Activated CD4-positive, alpha-beta T cell treated with anti-CD3 and anti-CD28 coated beads for 36 hours (primary cell): ENCODE measurements around the gene OR6P1. TPM values are rescaled to one million over a fixed set of nuclear protein-coding genes. Genes with fewer than 3 reads are reported as not detected.

Experiments used
- ATAC-seq: fragments of 200-7000 bp; cut with Tn5 transposase; one replicate; pipeline ENCODE4 v1.10.0; 2021; ENCODE audit warnings: mild to moderate bottlenecking, moderate library complexity
- CTCF ChIA-PET: fragments of 350-600 bp; sonication (Branson Sonifier 250); formaldehyde crosslinking; loops from one replicate; lab custom pipeline; 2021; ENCODE audit warnings: antibody characterized with exemption; lab: Charles Lee
- POLR2A ChIA-PET: fragments of 350-600 bp; sonication (Branson Sonifier 250); formaldehyde crosslinking; loops from one replicate; lab custom pipeline; 2021; ENCODE audit warnings: antibody characterized with exemption, inconsistent platforms; lab: Charles Lee
- DNase-seq: peaks from one replicate; pipeline ENCODE4 v3.0.0-alpha.2; 2020
- H3K27ac Mint-ChIP-seq: one replicate; pipeline ENCODE4 v1.8.0; 2021; ENCODE audit warnings: mixed read lengths
- H3K27me3 Mint-ChIP-seq: one replicate; pipeline ENCODE4 v1.8.0; 2021; ENCODE audit warnings: mixed read lengths
- H3K36me3 Mint-ChIP-seq: one replicate; pipeline ENCODE4 v1.8.0; 2021; ENCODE audit warnings: low read depth, mixed read lengths
- H3K4me1 Mint-ChIP-seq: one replicate; pipeline ENCODE4 v1.8.0; 2021; ENCODE audit warnings: mixed read lengths
- H3K4me3 Mint-ChIP-seq: one replicate; pipeline ENCODE4 v1.8.0; 2021; ENCODE audit warnings: mild to moderate bottlenecking, moderate library complexity, mixed read lengths
- H3K9me3 Mint-ChIP-seq: one replicate; pipeline ENCODE4 v1.8.0; 2021; ENCODE audit warnings: low read depth, mixed read lengths
- intact Hi-C, 2 experiments: fragments of 100-400 bp; cut with DNase I in 1 of 2; cut with micrococcal nuclease in 1 of 2; formaldehyde crosslinking; loops; one replicate each; pipeline versions ENCODE4 v1.14.2 to v1.15.1; 2022 to 2024; cut with DNase I, micrococcal nuclease
- total RNA-seq, 2 experiments: library from RNA; stranded (reverse); gene quantifications; one replicate each; pipeline ENCODE4 v1.2.3, GENCODE V29; 2021

Gene OR6P1, protein sequence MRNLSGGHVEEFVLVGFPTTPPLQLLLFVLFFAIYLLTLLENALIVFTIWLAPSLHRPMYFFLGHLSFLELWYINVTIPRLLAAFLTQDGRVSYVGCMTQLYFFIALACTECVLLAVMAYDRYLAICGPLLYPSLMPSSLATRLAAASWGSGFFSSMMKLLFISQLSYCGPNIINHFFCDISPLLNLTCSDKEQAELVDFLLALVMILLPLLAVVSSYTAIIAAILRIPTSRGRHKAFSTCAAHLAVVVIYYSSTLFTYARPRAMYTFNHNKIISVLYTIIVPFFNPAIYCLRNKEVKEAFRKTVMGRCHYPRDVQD
- not detected for total RNA-seq

DNA sequence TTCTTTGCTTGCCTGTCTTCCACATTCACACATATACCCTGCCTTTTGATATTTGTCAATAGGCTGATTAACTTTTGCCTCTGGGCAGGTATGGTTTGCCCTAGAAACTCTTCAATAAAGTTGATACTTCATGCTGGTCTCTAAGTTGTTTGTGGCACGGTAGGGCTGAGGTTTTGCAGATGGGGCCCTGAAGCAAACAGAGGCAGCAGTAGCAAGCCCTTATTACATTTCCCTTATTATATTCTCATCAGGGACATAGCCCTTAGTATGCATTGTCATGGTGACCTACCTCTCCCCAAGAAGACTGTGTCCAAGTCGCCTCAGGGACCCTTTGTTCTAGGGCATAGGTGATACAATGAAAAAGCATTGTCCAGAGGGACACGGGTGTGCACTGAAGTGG is at the start of gene OR6P1:
TSS of gene OR6P1 (minus strand) at position 101 of the 400 bp plus-strand sequence. CDS start 6,976 bp downstream, outside the sequence.
- H3K4me3 Mint-ChIP-seq = no peak within 1 kb of the TSS
- intact Hi-C loops = no loop called here
- ChIA-PET CTCF (interaction anchor here (0.8 kb wide), 1 partner anchor 77 kb away, joined by 3 read pairs; no protein-coding TSS in a partner anchor), POLR2A (no interaction called here)
- H3K4me1 Mint-ChIP-seq = no peaks in the 10 kb centered on the region
- ATAC-seq = no peak
- no peak for DNase-seq
- no peak within 1 kb of the TSS for H3K27ac Mint-ChIP-seq
- H3K9me3 Mint-ChIP-seq = no peaks in the 10 kb centered on the region
- peaks cover 22% of the 10 kb centered on the region for H3K27me3 Mint-ChIP-seq
- no peaks in the 10 kb centered on the region for H3K36me3 Mint-ChIP-seq

DNA sequence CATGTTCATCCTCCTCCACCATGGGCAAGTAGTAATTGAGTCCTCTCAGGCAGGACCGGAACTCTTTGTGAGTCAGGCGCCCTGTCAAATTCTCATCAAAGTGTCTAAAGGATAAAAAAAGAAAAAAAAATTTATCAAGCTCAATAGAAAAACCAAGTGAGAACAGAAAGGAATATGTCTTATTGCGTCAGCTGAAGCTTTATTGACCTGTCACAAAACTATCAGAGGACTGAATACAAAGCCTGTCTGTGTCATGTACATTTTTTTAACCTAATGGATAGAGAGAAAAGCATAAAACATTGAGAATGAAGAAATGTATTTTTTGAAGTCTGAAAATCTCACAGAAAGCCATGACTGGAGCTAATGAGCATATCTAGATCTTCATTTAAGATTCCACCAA is 43.4 kb upstream of the OR6P1 start:
- no peak for ATAC-seq
- POLR2A ChIA-PET = no interaction called here
- Mint-ChIP-seq H3K36me3 (no peaks in the 10 kb centered on the region), H3K27me3 (peaks cover 9% of the 10 kb centered on the region), H3K9me3 (no peaks in the 10 kb centered on the region), H3K4me3 (no peak overlapping the region), H3K4me1 (peaks cover 2% of the 10 kb centered on the region), H3K27ac (no peak overlapping the region)
- no peak for DNase-seq
- CTCF ChIA-PET = no interaction called here
- intact Hi-C loops = no loop called here

DNA sequence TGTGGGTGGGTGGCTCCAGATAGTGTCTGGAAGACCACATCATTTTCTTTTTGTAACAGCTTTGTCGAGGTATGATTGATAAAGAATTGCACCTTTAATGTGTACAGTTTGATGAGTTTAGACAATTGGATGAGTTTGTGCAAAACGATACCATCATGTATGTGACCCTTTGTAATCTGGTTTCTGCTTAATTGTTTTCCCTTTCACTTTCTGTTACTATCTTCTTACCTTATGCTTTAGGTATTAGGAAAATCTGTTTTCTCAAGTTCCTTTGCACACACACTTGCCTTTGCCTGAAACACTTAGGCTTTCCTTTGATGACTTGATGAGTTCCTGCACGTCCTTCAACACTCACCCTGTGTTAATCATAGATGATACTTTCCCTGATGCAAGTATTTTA is 41.5 kb upstream of the OR6P1 start:
- ChIA-PET POLR2A (no interaction called here), CTCF (no interaction called here)
- ATAC-seq (peak; percentile 23), DNase-seq (no peak)
- intact Hi-C loops = no loop called here
- no peaks in the 10 kb centered on the region for H3K36me3 Mint-ChIP-seq
- no peaks in the 10 kb centered on the region for H3K9me3 Mint-ChIP-seq
- peaks cover 7% of the 10 kb centered on the region for H3K27me3 Mint-ChIP-seq
- no peak overlapping the region for H3K4me3 Mint-ChIP-seq
- H3K27ac Mint-ChIP-seq = no peak overlapping the region
- H3K4me1 Mint-ChIP-seq = peaks cover 2% of the 10 kb centered on the region

DNA sequence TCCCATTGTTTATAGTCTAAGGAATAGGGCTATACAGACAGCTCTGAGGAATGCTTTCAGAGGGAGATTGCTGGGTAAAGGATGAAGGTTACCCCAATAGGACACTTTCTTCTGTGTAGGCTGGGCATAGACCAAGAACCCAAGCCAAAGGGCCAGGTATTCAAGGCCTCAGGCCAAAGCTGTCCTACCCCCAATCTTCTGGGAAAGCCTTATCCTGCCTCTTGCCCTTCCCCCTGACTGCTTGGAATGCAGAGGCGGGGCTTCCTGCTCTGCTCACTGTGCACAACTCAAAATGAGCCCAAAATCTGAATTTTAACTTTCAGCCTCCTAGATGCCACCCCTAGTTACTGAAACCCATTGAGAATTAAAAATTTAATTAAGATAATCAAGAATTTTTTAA is 36.9 kb upstream of the OR6P1 start:
- Mint-ChIP-seq H3K27ac (no peak overlapping the region), H3K4me1 (peaks cover 2% of the 10 kb centered on the region), H3K36me3 (no peaks in the 10 kb centered on the region), H3K4me3 (no peak overlapping the region), H3K9me3 (no peaks in the 10 kb centered on the region), H3K27me3 (peaks cover 4% of the 10 kb centered on the region)
- POLR2A ChIA-PET = no interaction called here
- ATAC-seq (no peak), DNase-seq (no peak)
- CTCF ChIA-PET = interaction anchor here (0.6 kb wide), 1 partner anchor 138 kb away, joined by 3 read pairs; no protein-coding TSS in a partner anchor
- intact Hi-C loops = no loop called here

DNA sequence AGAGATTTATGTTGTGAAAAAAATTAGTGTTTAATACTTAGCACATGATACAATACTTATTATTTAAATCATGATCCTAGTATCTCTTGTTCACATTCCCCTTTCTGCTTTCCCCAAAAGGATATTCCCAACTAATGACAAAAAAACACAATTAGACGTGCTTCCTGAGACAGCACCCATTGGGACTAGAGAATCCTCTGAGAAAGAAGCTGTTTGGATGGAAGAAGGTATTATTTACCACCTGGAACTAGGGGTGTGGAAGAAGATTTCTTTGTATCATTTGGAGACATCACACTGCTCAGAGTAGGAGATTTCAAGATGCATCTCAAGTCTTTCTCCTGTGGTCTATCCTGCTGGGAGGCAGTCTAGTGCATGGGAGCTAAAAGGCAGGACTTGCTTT is 34.6 kb upstream of the OR6P1 start, which contains the start of gene OR10Z1:
TSS of gene OR10Z1 (plus strand) at position 301 of the 400 bp plus-strand sequence. CDS start 1,171 bp downstream, outside the sequence.
- DNase-seq (no peak), ATAC-seq (no peak)
- peaks cover 2% of the 10 kb centered on the region for H3K27me3 Mint-ChIP-seq
- ChIA-PET POLR2A (no interaction called here), CTCF (no interaction called here)
- no peaks in the 10 kb centered on the region for H3K36me3 Mint-ChIP-seq
- H3K27ac Mint-ChIP-seq = no peak within 1 kb of the TSS
- intact Hi-C loops = no loop called here
- no peak within 1 kb of the TSS for H3K4me3 Mint-ChIP-seq
- H3K4me1 Mint-ChIP-seq = no peaks in the 10 kb centered on the region
- no peaks in the 10 kb centered on the region for H3K9me3 Mint-ChIP-seq

DNA sequence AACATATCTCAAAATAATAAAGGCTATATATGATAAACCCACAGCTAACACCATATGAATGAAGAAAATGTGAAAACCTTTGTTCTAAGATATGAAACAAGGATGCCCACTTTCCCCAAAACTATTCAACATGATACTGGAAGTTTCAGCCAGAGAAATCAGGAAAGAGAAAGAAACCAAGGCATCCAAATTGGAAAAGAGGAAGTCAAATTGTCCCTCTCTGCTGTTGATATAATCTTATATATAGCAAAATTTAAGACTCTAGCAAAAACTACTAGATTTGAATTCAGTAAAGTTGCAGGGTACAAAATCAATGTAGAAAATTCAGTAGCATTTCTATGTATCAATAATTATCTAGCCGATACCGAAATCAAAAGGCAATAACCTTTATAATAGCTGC is 30.4 kb upstream of the OR6P1 start:
- POLR2A ChIA-PET = no interaction called here
- Mint-ChIP-seq H3K4me3 (no peak overlapping the region), H3K27ac (no peak overlapping the region), H3K9me3 (peaks cover 14% of the 10 kb centered on the region), H3K27me3 (peaks cover 8% of the 10 kb centered on the region), H3K36me3 (no peaks in the 10 kb centered on the region), H3K4me1 (no peaks in the 10 kb centered on the region)
- DNase-seq (no peak), ATAC-seq (no peak)
- CTCF ChIA-PET = no interaction called here
- intact Hi-C loops = no loop called here

DNA sequence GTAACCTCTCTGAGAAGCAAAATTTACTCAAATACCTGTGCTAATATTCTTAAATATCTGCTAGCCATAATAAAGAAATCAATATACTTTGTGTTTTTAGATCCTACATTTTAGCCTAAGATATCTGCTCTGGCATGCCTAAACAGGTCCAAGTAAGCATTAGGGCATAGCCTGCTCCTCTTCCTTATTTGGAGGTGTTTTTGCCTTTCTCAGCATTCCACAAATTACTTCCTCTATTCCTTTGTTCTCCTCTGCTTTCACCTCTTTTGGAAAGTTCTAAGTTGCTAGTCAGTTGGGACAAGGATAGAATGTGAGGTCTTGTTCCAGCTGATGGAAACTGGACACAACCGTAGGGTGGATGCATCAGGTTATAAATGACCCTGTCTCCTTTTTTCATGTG is 16.6 kb upstream of the OR6P1 start:
- no peak for ATAC-seq
- Mint-ChIP-seq H3K9me3 (peaks cover 5% of the 10 kb centered on the region), H3K36me3 (no peaks in the 10 kb centered on the region), H3K27me3 (peaks cover 11% of the 10 kb centered on the region), H3K4me1 (no peaks in the 10 kb centered on the region), H3K4me3 (no peak overlapping the region), H3K27ac (no peak overlapping the region)
- DNase-seq = no peak
- intact Hi-C loops = no loop called here
- CTCF ChIA-PET = no interaction called here
- POLR2A ChIA-PET = no interaction called here

DNA sequence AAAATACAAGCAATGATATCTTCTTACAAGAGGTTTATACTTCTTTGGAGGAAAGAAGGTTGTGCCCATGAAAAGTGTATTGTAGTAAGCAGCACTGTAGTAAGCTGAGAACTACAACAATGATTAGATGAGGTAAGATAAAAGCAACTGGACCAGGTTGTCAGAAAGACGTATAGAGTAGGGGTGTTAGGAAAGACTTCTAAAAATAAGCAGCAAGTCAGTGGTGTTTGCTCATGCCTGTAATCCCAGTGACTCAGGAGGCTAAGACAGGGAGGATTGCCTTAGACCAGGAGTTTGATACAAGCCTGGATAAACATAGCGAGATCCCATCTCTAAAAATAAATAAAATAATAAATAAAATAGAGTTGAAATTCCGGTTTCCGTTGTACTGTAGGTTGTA is 13.6 kb upstream of the OR6P1 start:
- Mint-ChIP-seq H3K36me3 (no peaks in the 10 kb centered on the region), H3K4me3 (no peak overlapping the region), H3K9me3 (peaks cover 5% of the 10 kb centered on the region), H3K27me3 (peaks cover 9% of the 10 kb centered on the region), H3K27ac (no peak overlapping the region), H3K4me1 (no peaks in the 10 kb centered on the region)
- DNase-seq (no peak), ATAC-seq (no peak)
- CTCF ChIA-PET = no interaction called here
- POLR2A ChIA-PET = no interaction called here
- intact Hi-C loops = no loop called here

DNA sequence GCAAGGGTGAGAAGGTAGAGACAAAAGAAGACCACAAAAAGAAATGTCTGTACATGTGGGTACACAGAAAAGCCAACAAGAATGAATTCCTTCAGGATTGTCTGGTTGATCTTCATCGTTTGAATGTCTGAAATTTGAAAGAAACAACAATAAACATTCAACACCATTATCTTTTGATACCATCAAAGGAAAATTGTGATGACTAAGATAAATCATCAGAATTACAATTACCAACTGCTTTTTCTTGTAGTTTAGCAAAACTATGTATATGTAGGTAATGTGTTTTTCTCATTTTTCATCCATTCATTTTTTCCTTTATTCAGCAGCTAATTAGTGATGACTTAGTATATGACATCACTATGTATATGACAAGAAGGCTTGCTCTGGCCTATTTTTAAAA is 9.4 kb upstream of the OR6P1 start, which contains the start of gene OR10X1:
TSS of gene OR10X1 (minus strand) at position 167 of the 400 bp plus-strand sequence. CDS start at position 167, 0 bp downstream.
- no peaks in the 10 kb centered on the region for H3K4me1 Mint-ChIP-seq
- H3K9me3 Mint-ChIP-seq = no peaks in the 10 kb centered on the region
- H3K27ac Mint-ChIP-seq = no peak within 1 kb of the TSS
- ChIA-PET POLR2A (no interaction called here), CTCF (interaction anchor here (0.7 kb wide), 1 partner anchor 78 kb away, joined by 3 read pairs; no protein-coding TSS in a partner anchor)
- no peaks in the 10 kb centered on the region for H3K36me3 Mint-ChIP-seq
- peaks cover 10% of the 10 kb centered on the region for H3K27me3 Mint-ChIP-seq
- H3K4me3 Mint-ChIP-seq = no peak within 1 kb of the TSS
- intact Hi-C loops = no loop called here
- DNase-seq = no peak
- ATAC-seq = no peak

DNA sequence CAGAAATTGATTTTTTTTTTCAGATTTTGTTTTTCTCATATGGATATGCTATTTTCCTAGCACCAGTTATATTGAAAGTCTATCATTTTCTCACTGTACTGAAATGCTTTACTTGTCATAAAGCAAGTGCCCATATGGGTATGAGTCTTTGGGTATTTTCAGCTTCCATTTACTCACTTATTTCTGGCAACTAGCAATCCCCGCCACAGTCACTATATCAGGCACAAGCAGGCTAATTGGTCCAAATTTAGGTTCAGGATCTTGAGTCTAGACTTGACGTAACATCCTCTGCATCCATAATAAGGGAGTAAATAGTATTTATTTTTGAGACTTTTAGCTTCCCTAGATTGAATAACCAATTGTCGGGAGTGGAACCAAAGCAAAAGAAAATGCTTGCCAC is 7.2 kb upstream of the OR6P1 start:
- no peaks in the 10 kb centered on the region for H3K36me3 Mint-ChIP-seq
- H3K27me3 Mint-ChIP-seq = peaks cover 10% of the 10 kb centered on the region
- H3K9me3 Mint-ChIP-seq = no peaks in the 10 kb centered on the region
- intact Hi-C loops = no loop called here
- POLR2A ChIA-PET = no interaction called here
- no peak overlapping the region for H3K4me3 Mint-ChIP-seq
- CTCF ChIA-PET = interaction anchor here (0.6 kb wide), 1 partner anchor 9 kb away, joined by 3 read pairs; no protein-coding TSS in a partner anchor
- ATAC-seq (no peak), DNase-seq (no peak)
- no peaks in the 10 kb centered on the region for H3K4me1 Mint-ChIP-seq
- no peak overlapping the region for H3K27ac Mint-ChIP-seq

DNA sequence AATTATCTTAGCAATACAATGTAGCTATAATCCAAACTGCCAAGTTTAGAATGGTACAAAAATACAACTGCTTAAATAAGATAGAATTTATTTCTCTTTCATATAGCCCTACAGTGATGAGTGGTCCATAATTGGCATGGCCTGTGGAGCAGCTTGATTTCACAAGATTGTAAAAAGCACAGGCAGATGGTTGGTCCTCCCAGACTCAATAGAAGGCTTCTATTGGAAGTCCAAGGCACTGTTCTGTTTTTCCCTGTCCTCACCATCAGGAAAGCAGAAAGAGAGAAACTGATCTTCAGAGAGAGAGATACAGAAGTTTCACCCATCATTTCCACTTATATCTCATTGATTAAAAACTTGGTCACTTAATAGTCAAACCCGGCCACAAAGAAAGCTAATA is 1.8 kb upstream of the OR6P1 start:
- DNase-seq (no peak), ATAC-seq (no peak)
- H3K4me3 Mint-ChIP-seq = no peak overlapping the region
- ChIA-PET POLR2A (no interaction called here), CTCF (interaction anchor here (1.4 kb wide), 1 partner anchor 642 kb away, joined by 7 read pairs; no protein-coding TSS in a partner anchor)
- H3K36me3 Mint-ChIP-seq = no peaks in the 10 kb centered on the region
- no peaks in the 10 kb centered on the region for H3K4me1 Mint-ChIP-seq
- H3K9me3 Mint-ChIP-seq = no peaks in the 10 kb centered on the region
- H3K27me3 Mint-ChIP-seq = peaks cover 22% of the 10 kb centered on the region
- H3K27ac Mint-ChIP-seq = no peak overlapping the region
- intact Hi-C loops = no loop called here

DNA sequence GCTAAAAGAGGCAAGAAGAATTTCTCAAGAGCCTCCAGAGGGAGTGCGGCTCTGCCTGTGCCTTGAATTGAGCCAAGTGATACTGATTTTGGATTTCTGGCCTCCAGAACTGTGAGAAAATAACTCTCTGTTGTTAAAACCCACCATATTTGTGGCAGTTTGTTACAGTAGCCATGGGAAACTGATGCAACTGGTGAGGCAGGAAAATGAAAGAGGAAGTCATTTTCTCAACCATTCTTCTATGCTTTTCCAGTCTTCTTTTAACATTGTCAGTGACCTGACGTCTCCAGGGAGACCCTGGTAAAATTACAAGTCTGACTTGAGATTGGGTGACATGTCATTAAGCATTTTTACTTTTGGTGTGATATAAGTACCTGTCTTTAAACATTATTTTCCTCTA is 5.8 kb downstream of the OR6P1 start:
- Mint-ChIP-seq H3K4me1 (no peaks in the 10 kb centered on the region), H3K27ac (no peak overlapping the region), H3K9me3 (no peaks in the 10 kb centered on the region), H3K27me3 (peaks cover 4% of the 10 kb centered on the region), H3K4me3 (no peak overlapping the region), H3K36me3 (no peaks in the 10 kb centered on the region)
- ATAC-seq = no peak
- intact Hi-C loops = no loop called here
- DNase-seq = no peak
- CTCF ChIA-PET = interaction anchor here (1.1 kb wide), 1 partner anchor 434 kb away, joined by 3 read pairs; no protein-coding TSS in a partner anchor
- POLR2A ChIA-PET = no interaction called here
